ENCODE measurements around the gene COL23A1.
"Not testable (repeated sequence)": the region's sequence is repeated elsewhere in the genome, so short reads cannot be mapped to it uniquely, and the experiment has no call there.

The COL23A1 gene

GRCh38 chr5:178248750-178249149 lies 341.4 kb downstream of the COL23A1 start:
- no peak for DNase-seq

GRCh38 chr5:178247481-178248456 lies 342.4 kb downstream of the COL23A1 start:
- no peak for DNase-seq

- DNase-seq, result no peak
These were observed 343.4 kb downstream of the COL23A1 start for GRCh38 chr5:178246624-178247279.

DNA sequence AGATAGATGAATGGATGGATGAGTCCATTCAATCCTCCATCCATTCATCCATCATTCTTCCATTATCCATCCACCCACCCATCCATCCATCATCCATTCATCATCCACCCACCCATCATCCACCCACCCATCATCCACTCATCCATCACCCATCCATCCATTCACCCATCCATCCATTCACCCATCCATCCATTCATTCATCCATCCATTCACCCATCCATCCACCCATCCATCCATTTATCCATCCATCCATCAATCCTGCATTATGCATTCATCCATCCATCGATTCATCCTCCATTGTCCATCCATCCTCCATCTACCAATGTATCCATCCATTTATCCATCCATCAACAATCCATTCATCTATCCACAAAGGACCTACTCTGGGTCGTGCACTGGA lies 344.8 kb downstream of the COL23A1 start:
- DNase-seq, result no peak

DNA sequence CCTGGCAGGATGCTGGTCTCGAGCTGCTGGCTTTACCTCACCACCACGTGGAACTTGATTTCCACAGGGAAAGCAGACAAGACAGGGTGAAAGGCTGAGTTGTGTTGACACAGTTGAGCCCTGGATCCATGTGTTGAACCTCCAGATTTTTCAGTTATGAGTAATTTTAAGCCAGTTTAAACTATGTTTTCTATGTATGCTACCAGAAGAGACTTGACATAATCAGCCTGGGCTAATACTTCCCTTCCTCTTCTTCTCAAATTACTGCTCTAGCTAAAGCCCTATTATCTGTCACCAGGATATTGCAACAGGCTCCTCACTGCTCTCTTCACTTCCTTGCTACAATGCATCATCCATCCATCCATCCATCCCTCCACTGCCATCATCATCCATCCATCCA lies 345.6 kb downstream of the COL23A1 start:
- no peak for DNase-seq

GRCh38 chr5:178242416-178242815 lies 347.8 kb downstream of the COL23A1 start:
- DNase-seq, result no peak

DNA sequence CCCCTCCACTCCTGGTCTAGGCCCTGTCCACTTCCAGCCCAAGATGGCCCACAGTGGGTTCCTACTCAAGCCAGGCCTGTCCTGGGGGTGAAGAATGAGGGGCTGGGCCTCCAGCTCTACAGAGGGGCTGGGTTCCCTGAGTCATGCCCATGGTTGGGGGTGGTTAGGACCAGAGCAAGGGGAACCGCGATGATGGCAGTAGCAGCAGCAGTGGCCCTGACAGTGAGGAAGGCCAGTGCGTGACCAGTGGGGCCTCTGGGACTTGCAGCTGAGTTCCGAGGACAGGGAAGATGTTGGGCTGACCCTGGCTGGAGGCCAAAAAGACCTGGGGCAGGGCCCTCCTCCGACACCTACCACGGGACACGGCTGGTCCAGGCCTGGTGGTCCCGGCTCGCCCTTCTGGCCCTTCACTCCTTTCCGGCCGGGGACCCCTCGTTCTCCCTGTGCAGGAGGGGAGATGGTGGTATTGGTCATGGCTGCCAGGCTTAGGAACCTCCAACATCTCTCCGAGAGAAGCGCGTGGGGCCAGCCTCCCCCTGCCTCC lies 348.4 kb downstream of the COL23A1 start:
- DNase-seq, result no peak

DNA sequence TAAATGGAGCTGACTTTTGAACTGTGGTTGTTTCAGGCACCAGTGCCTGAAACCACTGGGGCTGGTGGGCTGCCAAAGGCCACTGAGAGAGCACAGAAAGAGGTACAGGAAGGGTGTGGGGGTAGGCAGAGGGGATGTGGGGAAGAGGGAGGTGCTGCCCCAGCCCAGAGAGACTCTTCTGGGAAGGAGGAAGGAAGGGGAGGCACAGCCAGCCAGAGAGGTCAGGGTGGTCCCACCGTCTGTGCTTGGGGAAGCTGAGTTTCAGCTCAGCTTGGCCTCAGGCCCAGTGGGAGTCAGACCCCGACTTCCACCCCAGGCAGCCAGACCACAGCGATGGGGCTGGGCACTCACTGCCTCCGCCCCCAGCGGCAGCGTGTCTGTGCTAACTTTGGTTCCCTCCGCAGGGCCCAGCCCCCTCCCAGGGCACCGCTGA lies 348.9 kb downstream of the COL23A1 start:
- DNase-seq, result no peak

DNA sequence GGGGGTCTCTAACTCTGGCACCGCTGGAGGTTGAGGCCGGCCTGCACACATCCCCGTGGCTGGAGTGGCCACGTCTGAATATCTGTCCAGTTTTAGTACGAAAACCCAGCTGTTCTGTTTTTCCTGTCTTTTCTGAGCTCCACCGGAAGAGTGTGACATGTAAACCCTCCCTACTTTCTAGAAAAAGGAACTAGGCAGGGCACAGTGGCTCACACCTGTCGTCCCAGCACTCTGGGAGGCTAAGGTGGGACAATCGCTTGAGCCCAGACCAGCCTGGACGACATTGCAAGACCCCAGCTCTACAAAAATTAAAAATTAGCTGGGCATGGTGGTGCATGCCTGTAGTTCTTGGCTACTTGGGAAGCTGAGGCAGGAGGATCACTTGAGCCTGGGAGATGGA lies 349.4 kb downstream of the COL23A1 start:
- no peak for DNase-seq

GRCh38 chr5:178240341-178240741 lies 349.9 kb downstream of the COL23A1 start:
- no peak for DNase-seq

- not testable (repeated sequence) for DNase-seq
These were observed 350.4 kb downstream of the COL23A1 start for GRCh38 chr5:178239626-178240301.

DNA sequence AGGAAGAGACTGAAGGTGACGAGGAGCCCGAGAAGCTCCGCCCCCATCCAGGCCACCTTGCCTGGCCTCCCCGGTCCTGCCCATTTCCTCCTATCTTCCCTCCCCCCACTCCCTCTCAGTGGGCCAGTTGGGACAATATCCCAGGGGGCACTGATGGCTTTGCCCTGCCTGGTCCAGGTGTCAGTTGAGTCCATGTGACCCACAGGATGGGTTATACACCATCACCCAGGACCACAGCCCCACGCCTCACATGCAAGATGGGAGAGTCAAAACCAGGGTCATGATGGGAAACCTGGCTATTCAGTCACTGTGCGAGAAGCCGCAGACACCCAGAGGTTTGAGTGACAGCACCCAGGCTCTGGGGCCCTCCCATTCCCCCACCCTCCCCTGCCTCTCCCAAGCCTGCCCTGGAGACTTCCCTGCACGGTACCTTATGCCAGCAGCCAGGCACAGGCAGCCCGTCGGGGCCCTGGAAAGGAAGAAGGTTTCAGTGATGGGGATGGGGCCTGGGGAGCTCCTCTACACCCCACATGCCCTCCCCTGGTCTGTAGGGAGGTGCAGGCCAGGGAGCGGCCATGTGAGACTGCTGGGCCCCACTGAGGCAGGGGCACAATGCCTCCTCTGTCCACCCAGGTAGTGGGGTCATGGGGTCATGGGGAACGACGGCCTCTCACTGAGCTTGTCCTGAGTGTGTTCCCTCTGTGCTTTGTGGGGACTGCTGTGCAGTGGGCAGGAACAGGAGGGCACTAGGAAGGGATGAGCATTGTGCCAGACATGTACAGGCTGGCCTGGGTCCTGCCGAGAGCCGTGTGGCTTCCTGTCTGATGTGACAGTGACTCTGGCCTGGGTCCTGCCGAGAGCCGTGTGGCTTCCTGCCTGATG lies 351.2 kb downstream of the COL23A1 start:
- DNase-seq, result no peak

DNA sequence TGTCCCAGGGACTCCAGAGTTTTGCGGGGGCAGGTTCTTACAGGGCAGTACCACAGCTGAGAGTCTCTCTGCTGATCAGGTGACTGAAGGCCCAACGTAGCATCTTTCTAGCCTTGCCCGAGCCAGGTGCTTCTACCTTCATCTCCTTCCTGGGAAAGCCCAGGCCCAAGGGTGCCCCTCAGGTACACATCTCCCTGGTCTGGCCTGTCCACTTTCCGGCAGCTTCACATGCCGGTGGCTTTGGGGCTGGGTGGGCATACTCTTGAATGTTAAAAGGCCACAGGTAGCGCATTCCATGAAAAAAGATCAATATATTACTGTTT lies 351.9 kb downstream of the COL23A1 start:
- DNase-seq, result no peak

GRCh38 chr5:178237431-178238312 lies 352.5 kb downstream of the COL23A1 start:
- DNase-seq, result no peak

DNA sequence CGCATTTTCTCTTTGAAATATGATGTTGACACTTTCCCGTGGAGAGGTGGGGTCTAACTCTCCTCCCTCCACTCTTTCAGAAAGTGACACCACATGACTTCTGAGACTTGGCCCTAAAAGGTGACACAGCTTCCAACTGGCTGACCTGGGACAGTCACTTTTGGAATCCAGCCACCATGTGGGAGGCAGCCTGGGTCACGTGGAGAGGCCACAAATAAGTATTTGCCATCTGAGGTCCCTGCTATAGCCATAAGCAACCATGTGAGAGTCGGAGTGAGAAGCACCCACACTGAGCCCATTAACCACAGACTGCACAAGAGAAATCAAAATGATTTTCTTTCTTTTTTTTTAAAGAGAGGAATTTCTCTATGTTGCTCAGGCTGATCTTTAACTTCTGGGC lies 353.5 kb downstream of the COL23A1 start:
- no peak for DNase-seq

DNA sequence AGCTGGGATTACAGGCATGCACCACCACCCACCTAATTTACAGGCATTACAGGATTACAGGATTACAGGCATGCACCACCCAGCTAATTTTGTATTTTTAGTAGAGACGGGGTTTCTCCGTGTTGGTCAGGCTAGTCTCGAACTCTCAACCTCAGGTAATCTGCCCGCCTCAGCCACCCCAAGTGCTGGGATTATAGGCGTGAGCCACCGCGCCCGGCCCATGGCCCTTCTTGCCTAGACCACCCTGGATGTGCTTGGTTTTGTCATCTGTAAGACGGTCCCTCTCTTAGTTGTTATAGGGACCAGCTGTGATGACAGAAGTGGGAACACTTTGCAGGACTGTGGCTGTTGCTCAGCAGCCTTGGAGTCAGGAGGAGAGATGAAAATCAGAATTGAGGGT lies 354.1 kb downstream of the COL23A1 start:
- no peak for DNase-seq

DNA sequence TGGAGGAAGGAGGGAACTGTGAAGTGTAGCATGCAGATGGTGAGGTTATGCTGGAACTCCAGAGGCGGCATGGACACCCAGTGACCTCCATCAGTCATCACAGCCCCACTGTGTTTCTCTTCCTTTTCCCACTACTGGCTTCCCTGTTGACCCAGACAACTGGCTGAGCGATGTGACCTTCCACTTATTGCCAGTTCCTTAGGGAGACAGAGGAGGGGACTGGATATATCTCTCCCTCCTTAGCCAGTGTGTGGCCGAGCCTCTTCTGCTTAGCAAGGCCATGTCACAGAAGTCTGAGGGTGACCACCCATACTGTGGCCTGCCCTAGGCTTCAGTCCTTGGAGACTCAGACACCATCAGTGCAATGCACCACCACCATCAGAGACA lies 354.6 kb downstream of the COL23A1 start:
- no peak for DNase-seq

DNA sequence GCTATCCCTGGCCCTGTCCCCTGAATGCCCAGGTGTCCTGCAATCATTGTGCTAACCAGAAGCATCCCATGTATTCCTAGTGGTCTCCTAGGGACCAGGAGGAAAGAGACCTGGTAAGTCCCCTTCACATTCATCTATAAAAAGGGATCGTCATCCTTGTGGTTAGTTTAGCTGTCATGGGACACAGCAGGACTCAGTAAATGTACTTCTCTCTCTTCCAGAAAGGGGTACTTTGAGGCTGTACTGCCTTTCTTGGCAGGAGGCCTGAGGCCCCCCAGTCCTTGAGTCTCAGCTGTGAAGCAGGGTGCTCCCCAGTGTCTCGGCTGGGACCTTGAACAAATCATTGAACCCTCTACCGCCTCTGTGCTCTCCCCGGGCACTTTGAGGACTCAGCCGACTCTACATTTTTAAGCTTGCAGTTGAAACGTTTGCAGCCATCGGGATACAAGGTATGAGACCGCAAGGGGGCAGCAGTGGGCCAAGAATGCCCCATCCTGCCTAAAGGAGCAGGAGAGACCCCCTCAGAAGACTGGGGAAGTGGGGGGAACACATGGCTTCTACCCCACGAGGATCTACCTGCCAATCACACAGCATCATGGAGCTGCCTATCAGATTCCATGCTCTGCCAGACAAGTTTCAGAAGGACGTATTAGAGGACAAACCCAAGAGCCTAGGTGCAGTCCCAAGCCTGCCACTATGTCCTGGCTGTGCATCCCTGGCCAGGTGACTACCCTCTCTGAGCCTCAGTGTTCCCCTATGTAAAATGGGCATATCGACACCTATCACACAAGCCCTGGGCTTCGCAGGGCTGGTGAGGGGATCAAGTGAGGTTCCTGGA lies 355.2 kb downstream of the COL23A1 start:
- DNase-seq, result no peak

GRCh38 chr5:178234121-178234749 lies 356.0 kb downstream of the COL23A1 start:
- DNase-seq, result no peak

DNA sequence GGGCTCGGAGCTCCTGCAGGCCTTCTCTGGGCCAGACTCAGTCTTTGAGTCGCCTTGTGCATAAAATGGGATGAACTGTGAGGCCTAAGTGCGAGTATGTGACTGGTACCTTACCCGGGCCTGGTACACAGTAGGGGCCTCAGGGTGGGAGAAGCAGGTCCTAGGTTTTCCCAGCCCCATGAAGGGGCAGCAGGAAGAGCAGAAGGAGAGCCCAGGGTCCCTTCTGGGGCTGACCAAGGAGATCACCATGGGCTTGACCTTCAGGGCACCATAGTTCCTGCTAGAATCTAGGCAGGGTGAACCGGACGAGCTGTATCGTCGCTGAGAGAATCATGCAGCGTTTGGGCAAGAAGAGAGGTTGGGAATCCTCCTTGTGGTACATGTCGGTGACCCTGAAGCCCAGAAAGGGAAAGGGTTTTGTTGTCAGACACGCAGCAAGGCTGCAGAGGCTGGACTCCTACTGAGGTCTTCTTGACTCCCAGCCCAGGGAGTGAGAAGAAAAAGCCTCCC lies 357.2 kb downstream of the COL23A1 start:
- DNase-seq, result no peak
